Psoas muscle (tissue), 8 donors: ENCODE data around the gene TESK2. TPM values are rescaled to one million over a fixed set of nuclear protein-coding genes. Genes with fewer than 3 reads are reported as not detected.
A peak's percentile ranks its signal among the peaks of the same experiment; 100 is the strongest.
"Not testable (repeated sequence)": the region's sequence is repeated elsewhere in the genome, so short reads cannot be mapped to it uniquely, and the experiment has no call there.

ENCODE experiments used
- ATAC-seq, 4 donors: fragments of 200-7000 bp; cut with Tn5 transposase; one replicate each; pipeline ENCODE4 v1.9.1; 2020; ENCODE audit warnings: moderate library complexity in 3 of 4, mild to moderate bottlenecking in 2 of 4
- DNase-seq, 2 donors: peaks; one replicate each; pipeline ENCODE4 v3.0.0-alpha.2; 2020
- H3K27ac ChIP-seq: fragments of 200-600 bp; one replicate; pipeline ENCODE4 v1.8.0; 2022
- H3K27me3 ChIP-seq, 3 donors: fragments of 200-600 bp in 1 of 3; one replicate each; pipeline versions ENCODE4 v1.6.1 to v1.8.0; 2013 to 2022; ENCODE audit warnings: low read length in 2 of 3, mild to moderate bottlenecking in 2 of 3, moderate library complexity in 1 of 3; ENCODE audit not compliant: insufficient read depth in 3 of 3
- H3K36me3 ChIP-seq, 2 donors: fragments of 200-600 bp in 1 of 2; one replicate each; pipeline versions ENCODE4 v1.6.1 to v1.8.0; 2013 to 2022; ENCODE audit warnings: low read depth in 1 of 2, mild to moderate bottlenecking in 1 of 2, moderate library complexity in 1 of 2; ENCODE audit not compliant: insufficient read depth in 1 of 2
- H3K4me1 ChIP-seq: fragments of 200-600 bp; one replicate; pipeline ENCODE4 v1.8.0; 2022
- H3K4me3 ChIP-seq: fragments of 200-600 bp; one replicate; pipeline ENCODE4 v1.8.0; 2022; ENCODE audit warnings: mild to moderate bottlenecking
- H3K9me3 ChIP-seq: fragments of 200-600 bp; one replicate; pipeline ENCODE4 v1.8.0; 2022
- WGBS, 3 donors: extraction: QIAGEN DNeasy Blood & Tissue Kit; methylation state at CpG; one replicate each; pipeline versions ENCODE4 v1.1.6 to v1.1.7; 2013; 5-methylcytosine and 5-hydroxymethylcytosine counted together
- intact Hi-C, 2 donors: fragments of 100-400 bp; cut with DNase I; formaldehyde crosslinking; loops; one replicate each; pipeline versions ENCODE4 v1.11.0 to v1.14.2; 2022
- polyA plus RNA-seq, 3 donors: library from polyadenylated mRNA; stranded (reverse); fragments of 200-250 nt; gene quantifications; one replicate each; pipeline ENCODE4 v1.2.3, GENCODE V29; 2013
- total RNA-seq, 4 donors: library from RNA; stranded (reverse); fragmentation: NEBNext Ultra II Directional in 2 of 4; extraction: Animal tissue kit (Norgen Biotek cat#: 25700) in 2 of 4; gene quantifications; one replicate each; pipeline versions ENCODE4 v1.2.1 to v1.2.4, GENCODE V29; 2021 to 2023
- TF ChIP-seq, protein P1 (sequence below): fragments of 200-600 bp; IDR thresholded peaks from one replicate; pipeline ENCODE4 v1.8.0; 2022; ENCODE audit warnings: antibody characterized with exemption
- donor health status: healthy with polysubstance abuse.
- donor health status: DM: no; HTN: no; CAD: no; lungs with moderate emphysema.
- donor health status: Bipolar disorder and iron deficiency.
- donor health status: healthy.
- donor health status: DM: yes; HTN: yes; CAD: no.
- donor health status: DM: no; HTN: no; CAD: no.
- donor health status: DM: no; HTN: no; CAD: no.
- donor health status: DM: yes; HTN: yes; CAD: no.

The TESK2 gene
- total and polyA plus RNA-seq, 7 donors, result 0.73 to 5.0 (median 2.2) TPM

DNA sequence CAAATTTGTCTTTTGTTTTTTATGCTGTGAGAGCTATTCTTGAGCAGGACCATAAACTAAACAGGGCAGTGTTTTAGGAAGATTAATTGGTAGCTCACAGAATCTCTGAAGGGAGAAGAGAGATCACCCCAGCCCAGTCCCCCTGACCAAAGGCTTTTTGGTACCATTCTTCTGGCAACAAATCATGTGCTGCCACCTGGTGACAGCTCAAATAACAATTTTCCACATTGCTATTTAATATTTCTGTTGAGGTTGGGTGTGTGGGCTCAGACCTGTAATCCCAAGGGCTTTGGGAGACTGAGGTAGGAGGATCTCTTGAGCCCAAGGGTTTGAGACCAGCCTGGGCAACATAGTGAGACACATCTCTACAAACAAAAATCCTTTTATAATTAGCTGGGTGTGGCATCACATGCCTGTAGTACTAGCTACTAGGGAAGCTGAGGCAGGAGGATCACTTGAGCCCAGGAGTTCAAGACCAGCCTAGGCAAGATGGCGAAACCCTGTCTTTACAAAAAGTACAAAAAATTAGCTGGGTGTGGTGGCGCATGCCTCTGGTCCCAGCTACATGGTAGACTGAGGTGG lies 2.2 kb upstream of the TESK2 start:
- Histone ChIP-seq H3K27ac (no peak overlapping the region), H3K4me1 (peaks cover 19% of the 10 kb centered on the region), H3K4me3 (no peak overlapping the region), H3K9me3 (no peaks in the 10 kb centered on the region), H3K27me3 (no peaks in the 10 kb centered on the region), H3K36me3 (no peaks in the 10 kb centered on the region)
- intact Hi-C loops, result loop anchor here (1.0 to 5.0 kb wide), 4 partner anchors 132 to 481 kb away; partner anchors contain the start of genes HECTD3 (in 1 of the 2) and UROD (in 1 of the 2)
- 82 to 93% (median 92%) methylated on average over 2 of the region's 2 CpGs for WGBS, 3 donors
- TF ChIP-seq, protein P1, sequence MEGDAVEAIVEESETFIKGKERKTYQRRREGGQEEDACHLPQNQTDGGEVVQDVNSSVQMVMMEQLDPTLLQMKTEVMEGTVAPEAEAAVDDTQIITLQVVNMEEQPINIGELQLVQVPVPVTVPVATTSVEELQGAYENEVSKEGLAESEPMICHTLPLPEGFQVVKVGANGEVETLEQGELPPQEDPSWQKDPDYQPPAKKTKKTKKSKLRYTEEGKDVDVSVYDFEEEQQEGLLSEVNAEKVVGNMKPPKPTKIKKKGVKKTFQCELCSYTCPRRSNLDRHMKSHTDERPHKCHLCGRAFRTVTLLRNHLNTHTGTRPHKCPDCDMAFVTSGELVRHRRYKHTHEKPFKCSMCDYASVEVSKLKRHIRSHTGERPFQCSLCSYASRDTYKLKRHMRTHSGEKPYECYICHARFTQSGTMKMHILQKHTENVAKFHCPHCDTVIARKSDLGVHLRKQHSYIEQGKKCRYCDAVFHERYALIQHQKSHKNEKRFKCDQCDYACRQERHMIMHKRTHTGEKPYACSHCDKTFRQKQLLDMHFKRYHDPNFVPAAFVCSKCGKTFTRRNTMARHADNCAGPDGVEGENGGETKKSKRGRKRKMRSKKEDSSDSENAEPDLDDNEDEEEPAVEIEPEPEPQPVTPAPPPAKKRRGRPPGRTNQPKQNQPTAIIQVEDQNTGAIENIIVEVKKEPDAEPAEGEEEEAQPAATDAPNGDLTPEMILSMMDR, result peak; percentile 61
- no peak for DNase-seq
- no peak for ATAC-seq

DNA sequence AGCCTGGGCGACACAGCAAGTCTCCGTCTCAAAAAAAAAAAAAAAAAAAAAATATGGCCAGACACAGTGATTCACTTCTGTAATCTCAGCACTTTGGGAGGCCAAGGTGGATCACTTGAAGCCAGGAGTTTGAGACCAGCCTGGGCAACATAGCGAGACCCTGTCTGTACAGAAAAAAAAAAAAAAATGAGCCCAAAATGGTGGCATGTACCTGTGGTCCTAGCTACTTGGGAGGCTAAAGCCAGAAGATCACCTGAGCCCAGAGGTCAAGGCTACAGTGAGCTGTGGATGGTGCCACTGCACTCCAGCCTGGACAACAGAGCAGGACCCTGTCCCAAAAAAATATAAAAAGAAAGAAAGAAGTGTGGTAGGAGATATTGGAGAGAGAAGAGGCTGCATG lies 1.7 kb upstream of the TESK2 start:
- Histone ChIP-seq H3K27ac (no peak overlapping the region), H3K9me3 (no peaks in the 10 kb centered on the region), H3K36me3 (no peaks in the 10 kb centered on the region), H3K4me3 (no peak overlapping the region), H3K27me3 (no peaks in the 10 kb centered on the region), H3K4me1 (peaks cover 19% of the 10 kb centered on the region)
- ATAC-seq (no peak), DNase-seq (no peak)
- 80 to 92% (median 81%) methylated on average over 3 of the region's 3 CpGs for WGBS, 3 donors
- intact Hi-C loops, result loop anchor here (1.0 to 5.0 kb wide), 4 partner anchors 132 to 480 kb away; partner anchors contain the start of genes HECTD3 (in 1 of the 2) and UROD (in 1 of the 2)
- TF ChIP-seq, protein P1, result no peak

DNA sequence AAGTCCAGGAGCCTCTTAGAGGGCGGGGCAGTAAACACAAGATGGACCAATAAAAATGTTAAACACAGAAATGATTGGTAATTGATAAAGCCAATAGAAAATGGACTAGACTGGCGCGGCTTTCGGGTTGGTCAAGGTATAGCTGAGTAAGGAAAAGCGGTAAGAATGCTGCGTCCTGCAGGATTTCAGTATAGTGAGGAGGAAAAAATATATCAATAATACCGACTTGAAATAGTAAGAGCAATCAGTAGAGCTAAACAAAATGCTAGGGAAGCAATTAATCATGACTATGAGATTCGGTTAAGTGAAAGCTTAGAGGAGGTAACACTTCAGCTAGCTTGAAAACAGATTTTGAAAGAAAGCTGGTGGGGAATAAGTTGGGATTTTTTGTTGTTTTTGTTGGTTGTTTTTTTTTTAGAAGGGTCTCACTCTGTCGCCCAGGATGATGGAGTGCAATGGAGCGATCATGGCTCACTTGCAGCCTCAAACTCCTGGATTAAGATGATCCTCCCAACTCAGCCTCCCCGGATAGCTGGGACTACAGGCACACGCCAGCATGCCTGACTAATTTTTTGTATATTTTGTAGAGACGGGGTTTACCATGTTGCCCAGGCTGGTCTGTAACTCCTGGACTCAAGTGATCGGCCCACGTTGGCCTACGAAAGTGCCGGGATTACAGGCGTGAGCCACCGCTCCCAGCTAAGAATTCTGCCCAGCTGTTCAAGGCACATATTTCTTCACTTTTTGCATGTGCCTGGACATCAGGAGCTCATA lies 711 bp upstream of the TESK2 start:
- intact Hi-C loops, result loop anchor here in 1 of 2 donors (2.0 to 5.0 kb wide), 2 partner anchors 131 to 479 kb away; partner anchors contain the start of genes HECTD3 and UROD
- no peaks in the 10 kb centered on the region for H3K36me3 ChIP-seq
- H3K9me3 ChIP-seq, result no peaks in the 10 kb centered on the region
- DNase-seq (no peak), ATAC-seq (no peak)
- no peaks in the 10 kb centered on the region for H3K27me3 ChIP-seq
- WGBS, 3 donors, result 46 to 56% (median 52%) methylated on average over 19 of the region's 19 CpGs
- TF ChIP-seq, protein P1, result no peak
- peak overlapping the region; percentile 59 for H3K27ac ChIP-seq
- peak overlapping the region; percentile 93 for H3K4me3 ChIP-seq
- H3K4me1 ChIP-seq, result peaks cover 19% of the 10 kb centered on the region

DNA sequence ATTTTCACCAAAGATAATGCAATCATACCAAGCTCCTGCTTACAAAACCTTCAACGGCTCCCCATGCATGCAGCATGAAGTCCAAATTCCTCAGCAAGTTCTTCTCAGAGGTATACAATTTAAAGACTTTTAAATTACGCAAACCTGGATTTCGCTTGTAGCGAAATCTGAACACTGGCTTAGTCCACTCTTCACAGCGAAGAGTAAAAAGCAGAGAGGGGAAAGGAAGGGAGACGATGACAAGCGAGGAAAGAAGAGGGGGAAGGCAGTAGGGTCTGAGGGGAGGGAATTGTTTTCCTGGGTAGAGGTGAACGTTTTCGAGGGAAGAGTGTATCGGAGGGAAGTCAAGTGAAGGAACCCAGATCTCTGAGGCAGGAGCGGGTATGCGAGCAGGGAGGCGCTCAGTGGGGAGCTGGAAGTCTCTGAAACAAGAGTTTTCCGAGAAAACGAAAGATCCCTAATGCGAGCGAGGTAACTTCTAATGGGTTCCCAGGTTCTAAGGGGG lies 790 bp downstream of the TESK2 start:
- 4 to 7% (median 5%) methylated on average over 17 of the region's 17 CpGs for WGBS, 3 donors
- peak in 1 of 4 donors; percentile 3 for ATAC-seq
- peak overlapping the region; percentile 89 for H3K27ac ChIP-seq

DNA sequence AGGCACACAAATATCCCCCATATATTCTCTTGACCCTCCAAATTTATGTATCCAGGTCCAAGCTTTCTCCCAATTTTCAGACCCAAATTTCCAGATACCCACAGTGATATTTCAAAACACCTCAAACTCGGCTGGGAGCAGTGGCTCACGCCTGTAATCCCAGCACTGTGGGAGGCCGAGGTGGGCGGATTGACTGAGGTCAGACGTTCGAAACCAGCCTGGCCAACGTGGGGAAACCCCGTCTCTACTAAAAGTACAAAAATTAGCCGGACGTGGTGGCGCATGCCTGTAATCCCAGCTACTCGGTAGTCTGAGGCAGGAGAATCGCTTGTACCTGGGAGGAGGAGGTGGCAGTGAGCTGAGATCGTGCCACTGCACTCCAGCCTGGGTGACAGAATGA lies 1.6 kb downstream of the TESK2 start:
- not testable (repeated sequence) for DNase-seq, H3K9me3 ChIP-seq, ATAC-seq, H3K36me3 ChIP-seq, H3K27me3 ChIP-seq, H3K27ac ChIP-seq
- Histone ChIP-seq H3K4me3 (peak overlapping the region; percentile 93), H3K4me1 (peaks cover 19% of the 10 kb centered on the region)
- intact Hi-C loops, result loop anchor here in 1 of 2 donors (5.0 kb wide), 1 partner anchor 47 kb away; no protein-coding TSS in a partner anchor
- 70 to 79% (median 75%) methylated on average over 14 of the region's 14 CpGs for WGBS, 3 donors

More for the DNA sequence above, 790 bp downstream of the TESK2 start:
- TF ChIP-seq, protein P1, result no peak
- Histone ChIP-seq H3K4me1 (peaks cover 19% of the 10 kb centered on the region), H3K36me3 (no peaks in the 10 kb centered on the region), H3K9me3 (no peaks in the 10 kb centered on the region), H3K27me3 (no peaks in the 10 kb centered on the region), H3K4me3 (peak overlapping the region; percentile 93)
- intact Hi-C loops, result loop anchor here in 1 of 2 donors (5.0 kb wide), 1 partner anchor 478 kb away; the partner anchor contains the start of genes HECTD3 and UROD
- DNase-seq, result no peak
